Activated CD8-positive, alpha-beta memory T cell treated with anti-CD3 and anti-CD28 coated beads, Interleukin-2, amount 50 U/mL, for 24 hours (primary cell): ENCODE measurements around the gene DTNB.

Experiments
- DNase-seq: peaks from one replicate; pipeline ENCODE4 v3.0.0-alpha.2; 2020; ENCODE audit errors: extremely low read depth

Gene DTNB

GRCh38 chr2:25460261-25460905, 213.0 kb downstream of the DTNB start:
- DNase-seq = no peak

GRCh38 chr2:25454824-25455611, 218.4 kb downstream of the DTNB start:
- no peak for DNase-seq

- DNase-seq = no peak
Measured at GRCh38 chr2:25453199-25453905, 220.0 kb downstream of the DTNB start.

GRCh38 chr2:25448808-25449207, 224.6 kb downstream of the DTNB start:
- DNase-seq = no peak

GRCh38 chr2:25447018-25447417, 226.4 kb downstream of the DTNB start:
- no peak for DNase-seq

- DNase-seq = no peak
Measured at GRCh38 chr2:25446122-25446521, 227.3 kb downstream of the DTNB start.

GRCh38 chr2:25445464-25445863, 227.9 kb downstream of the DTNB start:
- no peak for DNase-seq

- no peak for DNase-seq
Measured at GRCh38 chr2:25444608-25445270, 228.6 kb downstream of the DTNB start.

GRCh38 chr2:25443766-25444165, 229.6 kb downstream of the DTNB start:
- no peak for DNase-seq

- DNase-seq = no peak
Measured at GRCh38 chr2:25441353-25441752, 232.0 kb downstream of the DTNB start.

GRCh38 chr2:25438793-25439192, 234.6 kb downstream of the DTNB start:
- DNase-seq = no peak

- no peak for DNase-seq
Measured at GRCh38 chr2:25437881-25438662, 235.3 kb downstream of the DTNB start.

GRCh38 chr2:25435421-25435820, 238.0 kb downstream of the DTNB start:
- no peak for DNase-seq

GRCh38 chr2:25431604-25432003, 241.8 kb downstream of the DTNB start:
- DNase-seq = no peak

- DNase-seq = no peak
Measured at GRCh38 chr2:25430556-25430955, 242.8 kb downstream of the DTNB start.

- DNase-seq = no peak
Measured at GRCh38 chr2:25426326-25426725, 247.1 kb downstream of the DTNB start.

- no peak for DNase-seq
Measured at GRCh38 chr2:25424426-25425028, 248.8 kb downstream of the DTNB start.

- DNase-seq = no peak
Measured at GRCh38 chr2:25421820-25422411, 251.5 kb downstream of the DTNB start.

- DNase-seq = no peak
Measured at GRCh38 chr2:25421289-25421688, 252.1 kb downstream of the DTNB start.

GRCh38 chr2:25420820-25421237, 252.5 kb downstream of the DTNB start:
- no peak for DNase-seq
